GM19238 (cell line): Measurements from ENCODE around the gene DNAJB9.

Experiments used
- DNase-seq: peaks from one replicate; pipeline ENCODE4 v3.0.0; 2011; ENCODE audit warnings: low spot score; ENCODE audit not compliant: insufficient read length

DNAJB9 gene

DNA sequence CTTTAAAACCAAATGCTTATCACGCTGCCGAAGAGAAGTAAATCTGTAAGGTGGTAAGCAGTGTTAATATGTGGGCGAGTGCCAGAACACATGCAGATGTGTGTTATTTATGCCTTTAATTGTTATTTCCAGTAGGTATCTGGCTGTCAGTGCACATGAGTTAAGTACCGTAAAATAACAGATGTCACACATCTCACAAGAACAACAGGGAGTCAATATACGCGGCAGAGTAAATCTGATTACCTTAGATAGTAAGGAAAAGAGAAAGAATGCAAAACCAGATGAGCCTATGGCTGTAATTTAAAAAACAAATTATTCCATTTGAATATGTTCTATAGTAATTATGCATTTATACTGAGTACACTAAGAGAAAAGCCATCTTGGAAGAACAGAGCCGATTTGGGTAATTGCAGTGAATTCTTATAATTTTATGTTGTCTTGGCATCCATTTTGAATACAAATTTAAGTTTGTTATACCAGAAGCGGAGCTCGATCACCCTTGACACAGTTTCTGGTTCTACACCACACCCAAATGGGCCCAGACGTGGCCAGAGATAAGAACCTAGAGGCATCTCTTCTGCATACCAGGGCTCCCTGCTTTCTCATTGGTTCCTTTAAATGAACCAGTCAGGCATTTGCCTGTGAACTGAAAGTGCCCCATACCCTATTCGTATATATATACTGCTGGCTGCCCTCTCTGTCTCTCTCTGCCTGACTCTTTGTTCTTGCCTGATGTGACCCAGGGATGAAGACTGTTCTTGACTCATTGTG, 34.8 kb downstream of the DNAJB9 start:
- no peak for DNase-seq

DNA sequence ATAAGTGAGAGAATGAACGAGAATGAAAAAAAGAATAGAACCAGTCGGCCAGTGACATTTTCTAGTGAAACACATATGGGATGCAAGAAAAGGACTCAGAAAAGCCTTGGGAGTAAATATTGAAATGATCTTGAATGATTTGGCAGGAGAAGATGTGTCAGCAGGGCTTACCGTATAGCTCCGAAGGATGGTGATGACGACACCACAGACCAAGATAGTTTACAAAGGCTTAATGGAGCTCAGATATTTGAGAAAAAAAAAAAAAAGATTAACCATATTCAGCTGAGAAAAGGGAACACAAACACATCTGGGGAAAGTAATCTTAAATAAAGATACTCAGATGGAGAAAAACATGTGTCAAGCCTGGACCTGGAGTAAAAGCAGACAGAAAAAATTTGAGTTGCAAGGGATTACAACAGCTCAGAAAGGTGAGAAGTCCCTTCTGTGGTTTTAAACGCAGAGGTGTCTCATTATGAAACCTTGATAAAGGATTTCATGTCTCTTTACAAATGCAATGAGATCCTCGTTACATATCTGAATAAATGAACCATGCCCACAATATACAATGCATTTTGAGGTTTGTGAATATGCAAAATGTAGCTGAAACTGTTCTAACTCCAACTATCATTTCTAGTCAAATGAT, 36.0 kb downstream of the DNAJB9 start:
- DNase-seq, result no peak

DNA sequence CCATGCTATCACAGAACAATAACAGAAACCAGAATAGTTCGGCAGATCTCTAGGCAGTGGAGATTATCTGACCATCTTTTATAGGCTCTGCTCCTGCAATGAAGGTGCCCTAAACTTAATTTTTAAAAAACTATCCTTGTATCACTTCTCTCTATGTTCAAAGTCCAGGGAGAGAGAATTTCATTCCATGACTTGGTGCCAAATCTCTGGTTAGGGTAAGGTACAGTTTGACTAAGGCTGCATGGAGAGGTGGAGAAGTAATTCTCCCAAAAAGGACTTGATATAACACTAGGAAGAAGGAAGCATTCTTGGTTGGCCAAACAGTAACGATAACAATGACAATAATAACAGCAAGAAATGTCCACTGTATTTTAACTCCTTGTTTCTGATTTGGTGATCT, 40.0 kb downstream of the DNAJB9 start:
- DNase-seq, result no peak

DNA sequence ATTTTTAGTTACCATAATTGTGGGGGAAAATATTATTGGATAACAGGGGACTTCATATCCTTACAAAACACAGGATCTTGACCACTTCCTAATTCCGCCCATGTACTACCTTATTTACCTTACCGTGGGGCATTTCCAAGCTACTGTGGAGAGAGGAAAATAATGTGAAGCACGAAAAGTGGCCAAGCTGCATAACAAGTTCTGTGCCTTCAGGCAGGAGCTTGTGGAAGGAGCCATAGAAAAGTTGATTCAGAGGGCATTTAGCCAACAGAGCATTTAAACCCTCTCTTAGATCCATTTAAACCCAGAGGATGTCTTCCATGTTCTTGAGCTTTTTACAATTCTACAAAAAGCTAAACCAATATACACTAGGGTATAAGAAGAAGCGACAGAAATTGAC, 41.6 kb downstream of the DNAJB9 start:
- no peak for DNase-seq

DNA sequence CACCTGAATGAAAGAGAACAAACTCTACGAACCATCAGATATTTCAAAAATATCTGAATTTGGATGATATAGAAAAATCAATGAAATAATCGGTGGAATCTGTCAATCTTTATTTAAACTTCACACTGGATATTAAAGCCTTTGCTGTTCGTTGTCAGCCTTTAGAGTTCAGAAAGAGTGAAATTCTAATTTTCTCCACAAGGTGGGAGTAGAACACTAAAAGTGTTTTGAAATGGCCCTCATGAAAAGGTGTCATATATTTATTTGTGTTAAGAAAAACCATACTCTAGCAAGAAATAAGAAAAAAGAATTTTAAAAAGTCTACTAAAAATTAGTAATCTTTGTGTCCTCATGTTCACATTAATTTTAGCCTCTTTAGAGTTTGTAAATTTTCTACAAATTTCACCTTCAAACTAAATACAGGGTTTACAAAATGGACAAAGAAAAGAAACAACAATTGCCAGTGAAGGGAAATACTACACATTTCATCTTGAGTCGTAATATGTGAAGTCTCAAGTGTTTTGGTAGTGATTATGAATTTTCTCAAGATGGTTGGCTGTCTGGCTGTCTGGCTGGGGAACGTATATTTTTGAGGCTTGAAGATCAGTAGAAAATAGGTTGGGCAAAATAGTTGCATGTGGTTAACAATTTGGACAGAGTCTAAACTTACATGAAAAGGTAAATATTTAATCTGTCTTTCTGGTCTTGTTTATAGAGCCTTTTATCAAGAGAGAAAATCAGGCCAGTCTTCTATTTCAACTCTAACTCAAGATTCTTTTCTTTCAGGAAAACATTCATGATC, 43.7 kb downstream of the DNAJB9 start:
- peak; percentile 7 for DNase-seq

DNA sequence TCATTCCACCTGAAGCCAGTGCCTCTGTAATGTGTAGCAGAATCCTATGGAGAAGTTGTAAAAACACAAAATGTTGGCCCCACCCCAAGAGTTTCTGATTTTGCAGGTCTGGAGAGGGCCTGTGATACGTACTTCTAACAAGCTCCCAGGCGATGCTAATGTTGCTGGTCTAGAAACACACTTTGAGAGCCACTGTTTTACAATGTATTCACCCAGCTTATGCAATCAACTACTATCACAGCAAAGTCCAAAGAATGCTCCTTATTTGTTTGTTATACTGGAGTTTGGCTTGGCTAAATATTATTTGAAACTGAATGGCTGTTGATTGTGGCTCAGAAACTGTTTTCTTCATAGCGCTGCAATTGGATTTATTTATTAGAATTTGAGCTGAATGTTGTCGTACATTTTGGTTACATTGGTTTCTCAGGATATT, 44.3 kb downstream of the DNAJB9 start:
- no peak for DNase-seq

DNA sequence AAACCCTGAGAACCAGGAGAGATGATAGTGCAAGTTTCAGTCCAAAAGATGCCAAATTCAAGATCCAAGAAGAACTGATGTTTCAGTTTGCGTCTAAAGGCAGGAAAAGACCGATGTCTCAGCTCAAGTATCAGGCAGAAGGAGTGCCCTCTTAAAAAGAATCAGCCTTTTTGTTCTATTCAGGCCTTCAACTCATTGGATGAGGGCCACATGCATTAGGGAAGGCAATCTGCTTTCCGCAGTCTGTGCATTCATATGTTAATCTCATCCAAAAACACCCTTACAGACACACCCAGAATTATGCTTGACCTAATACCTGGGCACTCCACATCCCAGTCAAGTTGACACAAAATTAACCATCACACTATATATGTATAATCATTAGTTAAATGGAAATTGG, 45.2 kb downstream of the DNAJB9 start:
- DNase-seq, result no peak

DNA sequence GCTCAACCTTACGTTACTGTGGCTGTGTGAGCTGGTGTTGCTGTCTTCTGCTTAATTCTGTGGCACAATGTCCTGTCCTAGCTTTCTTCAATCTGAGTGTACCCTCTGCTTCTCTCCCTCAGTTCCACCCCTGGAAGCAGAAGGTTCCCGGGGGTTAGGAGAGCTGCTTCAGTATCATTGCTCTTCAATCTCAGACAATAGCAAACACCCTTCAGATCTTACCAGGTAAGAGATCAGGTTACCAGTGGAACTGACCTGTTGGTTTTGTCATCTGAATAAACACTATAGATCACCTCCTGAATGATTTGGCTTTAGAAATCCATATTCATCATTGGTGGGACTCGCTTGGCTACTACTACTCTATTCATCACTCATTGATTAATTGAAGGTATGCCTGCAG, 48.4 kb downstream of the DNAJB9 start:
- DNase-seq, result no peak

DNA sequence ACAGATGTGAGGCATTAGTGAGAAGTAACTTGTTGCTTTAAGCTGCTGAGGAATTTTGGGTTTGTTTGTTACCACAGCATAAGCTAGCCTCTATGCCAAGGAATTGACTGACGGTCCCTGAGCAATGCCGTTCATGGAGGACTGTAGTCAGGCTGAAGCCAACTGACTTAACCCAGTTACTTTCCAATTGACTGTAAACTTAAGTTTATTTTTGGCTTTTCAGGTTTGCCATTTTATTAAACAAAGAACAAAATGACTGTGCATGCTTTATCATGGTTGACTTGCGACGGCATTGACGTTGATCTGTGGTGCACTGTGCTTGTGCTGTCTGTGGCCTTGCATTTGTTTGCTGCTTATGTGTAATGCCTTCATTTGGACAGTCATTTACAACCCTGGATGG, 53.5 kb downstream of the DNAJB9 start:
- no peak for DNase-seq
